Measurements from ENCODE around the gene IRS1.

Gene IRS1

GRCh38 chr2:226758921-226759640, 40.5 kb downstream of the IRS1 start:
- H3K4me1 ChIP-seq (ENCODE audit: control insufficient read depth, insufficient read depth, low read length, poor library complexity, severe bottlenecking) = peaks cover 55% of the 10 kb centered on the region
- H3K4me3 ChIP-seq (ENCODE audit: extremely low read depth, insufficient read depth, low read length, poor library complexity, severe bottlenecking) = no peak overlapping the region
- peaks cover 63% of the 10 kb centered on the region for H3K36me3 ChIP-seq (ENCODE audit: control insufficient read depth, insufficient read depth, low read length)
- no peaks in the 10 kb centered on the region for H3K9me3 ChIP-seq (ENCODE audit: control insufficient read depth, low read length)
- 100% methylated on average over 1 to 2 of the region's 3 CpGs for WGBS, 2 experiments (ENCODE audit: insufficient coverage in 2 of 2)
- no peak overlapping the region for H3K27ac ChIP-seq (ENCODE audit: low read depth, low read length, severe bottlenecking)

GRCh38 chr2:226756131-226756530, 43.5 kb downstream of the IRS1 start:
- WGBS, 2 experiments (ENCODE audit: insufficient coverage in 2 of 2) = 100% methylated on average over 2 of the region's 2 CpGs
- peaks cover 58% of the 10 kb centered on the region for H3K36me3 ChIP-seq (ENCODE audit: control insufficient read depth, insufficient read depth, low read length)
- peaks cover 41% of the 10 kb centered on the region for H3K4me1 ChIP-seq (ENCODE audit: control insufficient read depth, insufficient read depth, low read length, poor library complexity, severe bottlenecking)
- no peaks in the 10 kb centered on the region for H3K9me3 ChIP-seq (ENCODE audit: control insufficient read depth, low read length)
- no peak overlapping the region for H3K27ac ChIP-seq (ENCODE audit: low read depth, low read length, severe bottlenecking)
- H3K4me3 ChIP-seq (ENCODE audit: extremely low read depth, insufficient read depth, low read length, poor library complexity, severe bottlenecking) = no peak overlapping the region

DNA sequence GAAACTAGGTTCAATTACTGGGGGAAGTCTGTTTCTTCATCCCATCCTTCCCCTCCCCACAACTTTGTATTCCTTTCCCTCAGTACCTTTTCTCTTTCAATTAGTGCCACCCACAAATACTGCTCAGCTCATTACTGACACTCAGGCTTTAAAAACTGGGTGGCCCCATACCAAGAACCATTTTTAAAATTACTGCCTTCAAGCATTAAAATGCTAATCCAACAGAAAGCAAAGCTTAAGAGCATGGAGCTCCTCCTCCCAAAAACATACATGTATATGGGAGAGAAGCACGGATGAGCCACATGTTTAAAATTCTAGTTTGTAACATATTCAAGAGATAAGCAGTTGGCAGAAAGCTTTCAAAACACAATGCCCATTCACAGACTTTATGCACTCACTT, 44.0 kb downstream of the IRS1 start:
- H3K27ac ChIP-seq (ENCODE audit: low read depth, low read length, severe bottlenecking) = no peak overlapping the region
- H3K4me1 ChIP-seq (ENCODE audit: control insufficient read depth, insufficient read depth, low read length, poor library complexity, severe bottlenecking) = peaks cover 36% of the 10 kb centered on the region
- no CpG with 5 or more reads among the region's 1 CpG for WGBS, 2 experiments (ENCODE audit: insufficient coverage in 2 of 2)
- H3K36me3 ChIP-seq (ENCODE audit: control insufficient read depth, insufficient read depth, low read length) = peaks cover 58% of the 10 kb centered on the region
- no peak overlapping the region for H3K4me3 ChIP-seq (ENCODE audit: extremely low read depth, insufficient read depth, low read length, poor library complexity, severe bottlenecking)
- no peaks in the 10 kb centered on the region for H3K9me3 ChIP-seq (ENCODE audit: control insufficient read depth, low read length)

DNA sequence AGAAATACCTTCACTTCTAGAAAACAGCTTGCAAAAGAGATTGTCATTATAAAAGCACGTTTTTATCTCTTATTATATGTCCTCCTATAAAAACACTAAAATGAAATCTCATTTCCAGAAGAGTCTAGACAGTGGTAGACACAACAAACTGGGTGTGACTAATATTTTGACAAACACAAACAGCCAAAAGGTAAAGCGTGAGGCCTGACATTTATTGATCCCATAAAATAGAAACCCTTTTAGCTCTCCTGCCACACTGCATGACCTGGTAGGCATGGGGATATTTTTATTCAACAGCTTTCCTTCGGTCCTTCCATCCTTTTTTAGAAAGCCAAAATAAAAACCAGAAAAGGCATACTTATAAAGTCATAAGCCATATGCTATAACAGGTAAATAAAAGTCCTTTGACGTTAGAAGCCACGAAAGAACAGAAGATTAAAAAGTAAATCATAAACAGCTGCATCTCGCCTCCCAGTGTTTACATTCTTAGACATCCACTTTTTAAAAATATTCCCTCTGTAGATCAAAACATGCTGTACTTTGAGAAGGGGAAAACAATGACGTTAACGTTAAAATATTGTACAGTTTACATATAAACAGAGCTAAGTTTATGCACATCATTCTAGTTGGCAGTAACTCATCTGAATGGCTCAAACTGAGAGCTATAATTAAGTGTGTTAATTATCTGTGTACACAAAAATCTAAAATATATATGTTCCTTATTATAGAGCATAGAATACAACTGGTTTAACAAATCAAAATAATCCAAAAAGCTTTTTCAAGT, 44.6 kb downstream of the IRS1 start:
- peaks cover 30% of the 10 kb centered on the region for H3K4me1 ChIP-seq (ENCODE audit: control insufficient read depth, insufficient read depth, low read length, poor library complexity, severe bottlenecking)
- H3K4me3 ChIP-seq (ENCODE audit: extremely low read depth, insufficient read depth, low read length, poor library complexity, severe bottlenecking) = no peak overlapping the region
- H3K27ac ChIP-seq (ENCODE audit: low read depth, low read length, severe bottlenecking) = no peak overlapping the region
- 90% methylated on average over 2 of the region's 8 CpGs; no CpG with 5 or more reads in 1 of the 2 experiments for WGBS, 2 experiments (ENCODE audit: insufficient coverage in 2 of 2)
- H3K9me3 ChIP-seq (ENCODE audit: control insufficient read depth, low read length) = no peaks in the 10 kb centered on the region
- H3K36me3 ChIP-seq (ENCODE audit: control insufficient read depth, insufficient read depth, low read length) = peaks cover 58% of the 10 kb centered on the region

DNA sequence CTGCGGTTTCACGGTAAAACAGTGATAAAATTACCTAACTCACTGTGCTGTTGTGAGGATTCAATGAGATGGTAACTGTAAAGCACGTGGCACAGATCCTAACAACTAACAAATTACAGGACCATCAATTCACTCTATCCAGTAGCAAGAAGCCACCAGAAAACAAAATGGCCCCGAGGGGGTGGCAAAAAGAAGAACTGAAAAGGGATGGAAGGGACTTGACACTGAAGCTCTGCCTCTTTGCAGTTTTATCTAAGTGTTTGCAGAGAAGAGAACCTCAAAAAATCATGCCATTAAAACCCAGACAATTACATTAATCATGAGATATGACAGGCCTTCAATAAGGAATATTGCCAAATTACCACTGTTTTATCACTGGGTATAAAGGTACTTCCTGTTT, 46.7 kb downstream of the IRS1 start:
- Histone ChIP-seq H3K36me3 (ENCODE audit: control insufficient read depth, insufficient read depth, low read length) (peaks cover 64% of the 10 kb centered on the region), H3K4me3 (ENCODE audit: extremely low read depth, insufficient read depth, low read length, poor library complexity, severe bottlenecking) (no peak overlapping the region), H3K27ac (ENCODE audit: low read depth, low read length, severe bottlenecking) (no peak overlapping the region), H3K9me3 (ENCODE audit: control insufficient read depth, low read length) (peaks cover under 1% of the 10 kb centered on the region), H3K4me1 (ENCODE audit: control insufficient read depth, insufficient read depth, low read length, poor library complexity, severe bottlenecking) (peaks cover 15% of the 10 kb centered on the region)
- WGBS, 2 experiments (ENCODE audit: insufficient coverage in 2 of 2) = no CpG with 5 or more reads among the region's 4 CpGs

DNA sequence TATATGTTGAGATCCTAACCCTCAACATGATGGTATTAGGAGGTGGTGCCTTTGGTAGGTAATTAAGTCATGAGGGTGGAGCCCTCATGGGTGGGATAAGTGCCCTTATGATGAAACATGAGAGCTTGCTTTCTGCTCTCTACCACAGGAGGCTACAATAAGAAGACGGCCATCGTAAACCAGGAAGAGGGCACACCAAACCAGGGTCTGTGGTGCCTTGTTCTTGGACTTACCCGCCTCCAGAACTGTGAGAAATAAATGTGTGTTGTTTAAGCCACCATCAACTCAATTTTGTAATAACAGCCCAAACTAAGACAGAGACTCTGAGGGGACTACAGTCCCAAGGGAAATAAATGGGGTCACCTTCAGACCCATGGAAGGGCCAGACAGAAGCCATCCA, 52.3 kb downstream of the IRS1 start:
- Histone ChIP-seq H3K4me1 (ENCODE audit: control insufficient read depth, insufficient read depth, low read length, poor library complexity, severe bottlenecking) (peaks cover 7% of the 10 kb centered on the region), H3K4me3 (ENCODE audit: extremely low read depth, insufficient read depth, low read length, poor library complexity, severe bottlenecking) (no peak overlapping the region), H3K9me3 (ENCODE audit: control insufficient read depth, low read length) (peaks cover 6% of the 10 kb centered on the region), H3K36me3 (ENCODE audit: control insufficient read depth, insufficient read depth, low read length) (peaks cover 82% of the 10 kb centered on the region), H3K27ac (ENCODE audit: low read depth, low read length, severe bottlenecking) (no peak overlapping the region)
- 100% methylated on average over 2 of the region's 3 CpGs for WGBS, 2 experiments (ENCODE audit: insufficient coverage in 2 of 2)

DNA sequence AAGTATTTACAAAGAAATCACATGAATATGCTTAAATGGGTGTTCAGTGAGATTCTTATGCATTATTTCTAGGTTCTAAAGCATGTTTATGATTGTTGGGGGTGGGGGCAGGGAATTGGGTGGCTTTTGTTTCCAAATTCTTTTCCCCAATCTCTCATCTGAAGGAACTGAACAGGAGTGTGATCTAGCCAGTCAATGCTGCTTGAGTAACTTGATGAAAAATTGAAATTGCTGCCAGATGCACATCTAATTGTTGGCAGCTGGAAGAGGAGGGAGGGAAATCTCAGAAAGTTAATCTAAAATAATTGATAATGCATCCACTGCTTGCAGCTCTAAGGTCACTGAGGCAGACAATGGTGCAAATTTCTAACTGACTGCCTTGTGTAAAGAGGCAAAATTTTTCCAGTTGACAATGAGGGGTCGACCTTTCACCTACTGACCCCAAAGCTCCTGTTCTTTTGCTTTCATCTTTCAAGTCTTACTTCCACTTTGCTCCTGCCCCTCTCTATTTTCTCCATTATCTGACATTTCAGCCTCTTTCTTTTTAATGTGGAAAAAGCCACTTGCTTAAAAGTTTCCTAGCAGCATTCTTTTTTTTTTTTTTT, 53.3 kb downstream of the IRS1 start:
- Histone ChIP-seq H3K27ac (ENCODE audit: low read depth, low read length, severe bottlenecking) (no peak overlapping the region), H3K4me1 (ENCODE audit: control insufficient read depth, insufficient read depth, low read length, poor library complexity, severe bottlenecking) (peaks cover 13% of the 10 kb centered on the region), H3K36me3 (ENCODE audit: control insufficient read depth, insufficient read depth, low read length) (peaks cover 81% of the 10 kb centered on the region), H3K9me3 (ENCODE audit: control insufficient read depth, low read length) (peaks cover 6% of the 10 kb centered on the region), H3K4me3 (ENCODE audit: extremely low read depth, insufficient read depth, low read length, poor library complexity, severe bottlenecking) (no peak overlapping the region)
- 100% methylated on average over 1 of the region's 1 CpG for WGBS, 2 experiments (ENCODE audit: insufficient coverage in 2 of 2)

- peaks cover 6% of the 10 kb centered on the region for H3K9me3 ChIP-seq (ENCODE audit: control insufficient read depth, low read length)
- no peak overlapping the region for H3K4me3 ChIP-seq (ENCODE audit: extremely low read depth, insufficient read depth, low read length, poor library complexity, severe bottlenecking)
- H3K27ac ChIP-seq (ENCODE audit: low read depth, low read length, severe bottlenecking) = no peak overlapping the region
- peaks cover 62% of the 10 kb centered on the region for H3K36me3 ChIP-seq (ENCODE audit: control insufficient read depth, insufficient read depth, low read length)
- peaks cover 24% of the 10 kb centered on the region for H3K4me1 ChIP-seq (ENCODE audit: control insufficient read depth, insufficient read depth, low read length, poor library complexity, severe bottlenecking)
- WGBS, 2 experiments (ENCODE audit: insufficient coverage in 2 of 2) = 100% methylated on average over 1 of the region's 4 CpGs
Observed at GRCh38 chr2:226743915-226744314, 55.7 kb downstream of the IRS1 start.

DNA sequence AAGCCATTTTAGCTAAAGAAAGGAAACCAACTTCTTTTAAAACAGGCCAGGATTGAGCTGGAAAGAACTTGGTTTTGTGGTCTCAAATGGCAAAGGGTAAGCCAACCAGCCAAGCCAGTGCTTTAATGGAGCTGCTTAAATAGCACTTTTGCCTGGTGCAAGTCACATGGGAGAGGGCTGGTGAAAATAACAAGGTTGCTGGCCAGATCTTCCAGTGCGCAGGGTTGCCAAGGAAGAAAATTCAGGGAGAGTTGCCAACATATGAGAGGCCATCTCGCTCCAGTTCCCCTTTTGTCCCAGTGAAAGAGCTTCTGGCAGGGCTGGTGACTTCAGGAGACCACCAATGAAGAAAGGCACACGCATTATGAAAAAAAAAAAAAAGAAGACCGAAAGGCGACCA, 57.3 kb downstream of the IRS1 start:
- H3K27ac ChIP-seq (ENCODE audit: low read depth, low read length, severe bottlenecking) = no peak overlapping the region
- H3K36me3 ChIP-seq (ENCODE audit: control insufficient read depth, insufficient read depth, low read length) = peaks cover 62% of the 10 kb centered on the region
- H3K9me3 ChIP-seq (ENCODE audit: control insufficient read depth, low read length) = no peaks in the 10 kb centered on the region
- no peak overlapping the region for H3K4me3 ChIP-seq (ENCODE audit: extremely low read depth, insufficient read depth, low read length, poor library complexity, severe bottlenecking)
- peaks cover 26% of the 10 kb centered on the region for H3K4me1 ChIP-seq (ENCODE audit: control insufficient read depth, insufficient read depth, low read length, poor library complexity, severe bottlenecking)
- WGBS, 2 experiments (ENCODE audit: insufficient coverage in 2 of 2) = 87 to 88% methylated on average over 3 of the region's 5 CpGs

- peaks cover 24% of the 10 kb centered on the region for H3K4me1 ChIP-seq (ENCODE audit: control insufficient read depth, insufficient read depth, low read length, poor library complexity, severe bottlenecking)
- H3K36me3 ChIP-seq (ENCODE audit: control insufficient read depth, insufficient read depth, low read length) = peaks cover 66% of the 10 kb centered on the region
- no peaks in the 10 kb centered on the region for H3K9me3 ChIP-seq (ENCODE audit: control insufficient read depth, low read length)
- H3K27ac ChIP-seq (ENCODE audit: low read depth, low read length, severe bottlenecking) = no peak overlapping the region
- 100% methylated on average over 1 of the region's 3 CpGs; no CpG with 5 or more reads in 1 of the 2 experiments for WGBS, 2 experiments (ENCODE audit: insufficient coverage in 2 of 2)
- H3K4me3 ChIP-seq (ENCODE audit: extremely low read depth, insufficient read depth, low read length, poor library complexity, severe bottlenecking) = no peak overlapping the region
Observed at GRCh38 chr2:226740039-226740648, 59.5 kb downstream of the IRS1 start.
